T-helper 2 cell treated with Interferon-gamma antibody and Interleukin-4, amounts not matched to agents 100 ng/mL and 5 ng/mL, for 36 hours (primary cell): ENCODE measurements around the gene RAB20. TPM values are rescaled to one million over a fixed set of nuclear protein-coding genes. Genes with fewer than 3 reads are reported as not detected.
"Not testable (repeated sequence)": the region's sequence is repeated elsewhere in the genome, so short reads cannot be mapped to it uniquely, and the experiment has no call there.

Source experiments
- intact Hi-C: fragments of 100-400 bp; cut with micrococcal nuclease; formaldehyde crosslinking; loops from one replicate; pipeline ENCODE4 v1.15.1; 2023
- total RNA-seq: library from RNA; stranded (reverse); gene quantifications from 2 replicates; pipeline ENCODE4 v1.2.3, GENCODE V29; 2022

The RAB20 gene
- total RNA-seq, 1 donor from 2014 or later, result 2.3 TPM

- intact Hi-C loops, result no loop called here
Observed at GRCh38 chr13:110511509-110512181, 49.9 kb downstream of the RAB20 start.

- intact Hi-C loops, result no loop called here
Observed at GRCh38 chr13:110509971-110510786, 51.3 kb downstream of the RAB20 start.

GRCh38 chr13:110509478-110509926 is 52.0 kb downstream of the RAB20 start:
- intact Hi-C loops, result no loop called here

- intact Hi-C loops, result no loop called here
Observed at GRCh38 chr13:110507678-110508381, 53.7 kb downstream of the RAB20 start.

GRCh38 chr13:110506859-110507566 is 54.5 kb downstream of the RAB20 start:
- intact Hi-C loops, result no loop called here

GRCh38 chr13:110506396-110506795 is 55.1 kb downstream of the RAB20 start:
- intact Hi-C loops, result no loop called here

- intact Hi-C loops, result no loop called here
Observed at GRCh38 chr13:110505594-110505993, 55.9 kb downstream of the RAB20 start.

- intact Hi-C loops, result no loop called here
Observed at GRCh38 chr13:110503979-110504499, 57.5 kb downstream of the RAB20 start.

GRCh38 chr13:110503037-110503901 is 58.3 kb downstream of the RAB20 start:
- intact Hi-C loops, result no loop called here

GRCh38 chr13:110501188-110501587 is 60.3 kb downstream of the RAB20 start:
- intact Hi-C loops, result no loop called here

- intact Hi-C loops, result no loop called here
Observed at GRCh38 chr13:110500341-110500740, 61.2 kb downstream of the RAB20 start.

GRCh38 chr13:110499621-110500281 is 61.8 kb downstream of the RAB20 start:
- intact Hi-C loops, result no loop called here

- intact Hi-C loops, result no loop called here
Observed at GRCh38 chr13:110498765-110499164, 62.8 kb downstream of the RAB20 start.

GRCh38 chr13:110498327-110498726 is 63.2 kb downstream of the RAB20 start:
- intact Hi-C loops, result no loop called here

GRCh38 chr13:110497896-110498295 is 63.6 kb downstream of the RAB20 start:
- intact Hi-C loops, result not testable (repeated sequence)

GRCh38 chr13:110497003-110497402 is 64.5 kb downstream of the RAB20 start:
- intact Hi-C loops, result no loop called here

- intact Hi-C loops, result no loop called here
Observed at GRCh38 chr13:110496281-110496680, 65.2 kb downstream of the RAB20 start.

GRCh38 chr13:110495881-110496280 is 65.6 kb downstream of the RAB20 start:
- intact Hi-C loops, result no loop called here

GRCh38 chr13:110495376-110495775 is 66.1 kb downstream of the RAB20 start:
- intact Hi-C loops, result no loop called here

- intact Hi-C loops, result no loop called here
Observed at GRCh38 chr13:110493613-110494012, 67.9 kb downstream of the RAB20 start.
